IMR-90 (cell line): ENCODE measurements around the gene TVP23A.

ENCODE experiments used
- MAZ ChIP-seq: IDR thresholded peaks from 2 replicates; pipeline ENCODE4 v1.6.1; 2012; ENCODE audit warnings: low read depth, mild to moderate bottlenecking, low read length, improper control_type of control experiment, moderate library complexity, borderline replicate concordance
- POLR2A ChIP-seq: IDR thresholded peaks from 2 replicates; pipeline ENCODE4 v1.6.1; 2012; ENCODE audit warnings: mild to moderate bottlenecking, low read depth, low read length
- RFX5 ChIP-seq: IDR thresholded peaks from 2 replicates; pipeline ENCODE4 v1.8.0; 2012; ENCODE audit warnings: low read depth, mild to moderate bottlenecking, low read length, moderate library complexity
- TF ChIP-seq, protein P1 (sequence below): conservative IDR thresholded peaks from 2 replicates; pipeline ENCODE4 v1.5.1; 2012; ENCODE audit warnings: mild to moderate bottlenecking, low read depth, low read length, improper control_type of control experiment

DNA sequence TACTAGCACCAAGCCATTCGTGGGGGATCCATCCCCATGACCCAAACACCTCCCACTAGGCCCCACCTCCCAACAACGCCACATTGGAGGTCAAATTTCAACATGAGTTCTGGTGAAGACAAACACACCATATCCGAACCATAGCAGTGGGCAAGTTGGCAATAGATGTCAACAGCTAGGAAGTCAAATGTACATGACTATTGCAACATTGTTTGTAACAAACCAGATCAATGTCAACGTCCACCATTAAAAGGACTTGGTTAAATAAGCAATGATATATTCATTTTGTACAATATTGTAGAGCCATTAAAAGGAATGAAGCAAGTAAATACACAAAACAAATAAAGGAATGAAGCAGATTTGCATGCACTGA, 31.9 kb upstream of the TVP23A start:
- TF ChIP-seq, protein P1, sequence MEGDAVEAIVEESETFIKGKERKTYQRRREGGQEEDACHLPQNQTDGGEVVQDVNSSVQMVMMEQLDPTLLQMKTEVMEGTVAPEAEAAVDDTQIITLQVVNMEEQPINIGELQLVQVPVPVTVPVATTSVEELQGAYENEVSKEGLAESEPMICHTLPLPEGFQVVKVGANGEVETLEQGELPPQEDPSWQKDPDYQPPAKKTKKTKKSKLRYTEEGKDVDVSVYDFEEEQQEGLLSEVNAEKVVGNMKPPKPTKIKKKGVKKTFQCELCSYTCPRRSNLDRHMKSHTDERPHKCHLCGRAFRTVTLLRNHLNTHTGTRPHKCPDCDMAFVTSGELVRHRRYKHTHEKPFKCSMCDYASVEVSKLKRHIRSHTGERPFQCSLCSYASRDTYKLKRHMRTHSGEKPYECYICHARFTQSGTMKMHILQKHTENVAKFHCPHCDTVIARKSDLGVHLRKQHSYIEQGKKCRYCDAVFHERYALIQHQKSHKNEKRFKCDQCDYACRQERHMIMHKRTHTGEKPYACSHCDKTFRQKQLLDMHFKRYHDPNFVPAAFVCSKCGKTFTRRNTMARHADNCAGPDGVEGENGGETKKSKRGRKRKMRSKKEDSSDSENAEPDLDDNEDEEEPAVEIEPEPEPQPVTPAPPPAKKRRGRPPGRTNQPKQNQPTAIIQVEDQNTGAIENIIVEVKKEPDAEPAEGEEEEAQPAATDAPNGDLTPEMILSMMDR = no peak
- TF ChIP-seq POLR2A (no peak), MAZ (no peak), RFX5 (no peak)
